Breast epithelium (tissue), 3 donors: ENCODE data around the gene ZNF281.

Source experiments
- CTCF ChIP-seq, 3 donors: fragments of 450-650 bp; IDR thresholded peaks; one replicate each; pipeline ENCODE4 v1.5.1; 2016 to 2017; ENCODE audit warnings: antibody characterized with exemption in 3 of 3, mild to moderate bottlenecking in 3 of 3, moderate library complexity in 3 of 3
- POLR2A ChIP-seq: fragments of 450-650 bp; IDR thresholded peaks from one replicate; pipeline ENCODE4 v1.6.1; 2016; ENCODE audit warnings: antibody characterized with exemption, mild to moderate bottlenecking, moderate library complexity

- TF ChIP-seq CTCF (IDR thresholded peaks at IDR 0.05) (no peak), POLR2A (no peak)
These were observed 43.2 kb upstream of the ZNF281 start for GRCh38 chr1:200452850-200453552.
